Measurements from ENCODE around the gene TK2.

Gene TK2

DNA sequence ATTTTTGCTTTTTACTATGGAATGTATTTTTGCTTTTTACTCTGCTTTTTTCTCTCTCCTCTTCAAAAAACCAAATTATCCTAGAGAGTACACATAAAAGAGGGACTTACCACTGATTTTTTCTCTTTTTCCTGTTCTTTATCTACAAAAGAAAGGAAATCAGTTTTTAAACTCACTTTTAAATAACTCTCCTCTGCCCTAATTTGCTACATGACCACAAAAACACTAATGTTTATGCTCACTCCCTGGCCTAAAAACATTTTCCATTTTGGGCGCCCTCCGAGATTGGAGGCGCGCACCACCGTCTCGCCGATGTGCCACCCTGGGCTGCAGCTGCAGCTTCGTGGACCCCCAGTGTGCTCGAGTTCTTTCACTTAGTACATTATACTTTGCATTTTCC lies 1.1 kb downstream of the TK2 start:
- Mint-ChIP-seq H3K9me3 (no peaks in the 10 kb centered on the region), H3K4me3 (peak overlapping the region; percentile 67 to 81)
- DNase-seq, result no peak

DNA sequence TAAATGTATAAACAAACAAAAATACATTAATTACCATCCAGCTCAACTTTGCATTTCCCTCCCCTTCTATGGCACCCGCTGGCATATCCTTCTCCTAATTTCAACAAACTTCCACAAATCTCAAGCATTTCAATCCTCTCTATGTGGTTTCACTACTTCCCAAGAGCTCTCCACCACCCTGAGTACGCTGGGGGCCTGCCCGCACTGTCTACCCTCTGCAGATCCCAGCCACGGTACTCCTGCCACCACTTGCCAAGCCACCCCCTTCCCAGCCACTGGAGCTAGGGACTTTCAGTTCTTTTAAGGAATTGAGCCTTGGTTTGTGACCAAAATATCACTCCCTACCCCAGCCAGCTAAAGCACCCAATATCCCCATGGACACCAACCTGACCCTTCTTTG lies 1.9 kb downstream of the TK2 start:
- Mint-ChIP-seq H3K36me3 (ENCODE audit: insufficient read depth) (peaks cover 19% of the 10 kb centered on the region), H3K9me3 (no peaks in the 10 kb centered on the region), H3K27ac (peak overlapping the region; percentile 73 to 90), H3K4me3 (peak overlapping the region; percentile 67 to 81), H3K4me1 (ENCODE audit: low read depth in 2 of 2) (peaks cover 42 to 45% of the 10 kb centered on the region in 2 donors), H3K27me3 (no peaks in the 10 kb centered on the region)
- ATAC-seq (replicated peaks), result no peak
- no peak for DNase-seq

More for the DNA sequence above, 1.1 kb downstream of the TK2 start:
- Mint-ChIP-seq H3K4me1 (ENCODE audit: low read depth in 2 of 2) (peaks cover 50 to 53% of the 10 kb centered on the region in 2 donors), H3K27me3 (no peaks in the 10 kb centered on the region), H3K27ac (peak overlapping the region; percentile 73 to 90), H3K36me3 (ENCODE audit: insufficient read depth) (peaks cover 20% of the 10 kb centered on the region)
- no peak for ATAC-seq (replicated peaks)

- H3K36me3 Mint-ChIP-seq (ENCODE audit: insufficient read depth), result peaks cover 12% of the 10 kb centered on the region
- H3K4me3 Mint-ChIP-seq, result no peak overlapping the region
- no peaks in the 10 kb centered on the region for H3K27me3 Mint-ChIP-seq
- H3K27ac Mint-ChIP-seq, result peak overlapping the region; percentile 73 to 90
- DNase-seq, result no peak
- peaks cover 37 to 40% of the 10 kb centered on the region in 2 donors for H3K4me1 Mint-ChIP-seq (ENCODE audit: low read depth in 2 of 2)
- H3K9me3 Mint-ChIP-seq, result no peaks in the 10 kb centered on the region
- ATAC-seq (replicated peaks), result no peak
Observed at GRCh38 chr16:66547101-66547989, 2.6 kb downstream of the TK2 start.

GRCh38 chr16:66544016-66544757 lies 5.7 kb downstream of the TK2 start:
- peaks cover 2% of the 10 kb centered on the region for H3K36me3 Mint-ChIP-seq (ENCODE audit: insufficient read depth)
- peaks cover 26 to 35% of the 10 kb centered on the region in 2 donors for H3K4me1 Mint-ChIP-seq (ENCODE audit: low read depth in 2 of 2)
- no peaks in the 10 kb centered on the region for H3K9me3 Mint-ChIP-seq
- no peak overlapping the region for H3K4me3 Mint-ChIP-seq
- H3K27me3 Mint-ChIP-seq, result no peaks in the 10 kb centered on the region
- ATAC-seq (replicated peaks), result no peak
- DNase-seq, result no peak
- H3K27ac Mint-ChIP-seq, result peak overlapping the region; percentile 33 to 42

- ATAC-seq (replicated peaks) (no peak), DNase-seq (no peak)
- peaks cover 23 to 31% of the 10 kb centered on the region in 2 donors for H3K4me1 Mint-ChIP-seq (ENCODE audit: low read depth in 2 of 2)
- H3K27ac Mint-ChIP-seq, result peak overlapping the region; percentile 33 to 42
- no peaks in the 10 kb centered on the region for H3K9me3 Mint-ChIP-seq
- H3K36me3 Mint-ChIP-seq (ENCODE audit: insufficient read depth), result peaks cover 6% of the 10 kb centered on the region
- H3K27me3 Mint-ChIP-seq, result no peaks in the 10 kb centered on the region
- H3K4me3 Mint-ChIP-seq, result no peak overlapping the region
Observed at GRCh38 chr16:66543541-66543940, 6.4 kb downstream of the TK2 start.

- H3K27ac Mint-ChIP-seq, result no peak overlapping the region
- no peaks in the 10 kb centered on the region for H3K9me3 Mint-ChIP-seq
- H3K4me3 Mint-ChIP-seq, result no peak overlapping the region
- peaks cover 18 to 30% of the 10 kb centered on the region in 2 donors for H3K4me1 Mint-ChIP-seq (ENCODE audit: low read depth in 2 of 2)
- ATAC-seq (replicated peaks) (no peak), DNase-seq (no peak)
- no peaks in the 10 kb centered on the region for H3K27me3 Mint-ChIP-seq
- peaks cover 8% of the 10 kb centered on the region for H3K36me3 Mint-ChIP-seq (ENCODE audit: insufficient read depth)
Observed at GRCh38 chr16:66542396-66542795, 7.5 kb downstream of the TK2 start.

GRCh38 chr16:66541388-66542355 lies 8.2 kb downstream of the TK2 start:
- Mint-ChIP-seq H3K27me3 (no peaks in the 10 kb centered on the region), H3K4me3 (no peak overlapping the region), H3K27ac (no peak overlapping the region), H3K36me3 (ENCODE audit: insufficient read depth) (peaks cover 11% of the 10 kb centered on the region), H3K9me3 (no peaks in the 10 kb centered on the region), H3K4me1 (ENCODE audit: low read depth in 2 of 2) (peaks cover 14 to 28% of the 10 kb centered on the region in 2 donors)
- ATAC-seq (replicated peaks), result no peak
- DNase-seq, result no peak

DNA sequence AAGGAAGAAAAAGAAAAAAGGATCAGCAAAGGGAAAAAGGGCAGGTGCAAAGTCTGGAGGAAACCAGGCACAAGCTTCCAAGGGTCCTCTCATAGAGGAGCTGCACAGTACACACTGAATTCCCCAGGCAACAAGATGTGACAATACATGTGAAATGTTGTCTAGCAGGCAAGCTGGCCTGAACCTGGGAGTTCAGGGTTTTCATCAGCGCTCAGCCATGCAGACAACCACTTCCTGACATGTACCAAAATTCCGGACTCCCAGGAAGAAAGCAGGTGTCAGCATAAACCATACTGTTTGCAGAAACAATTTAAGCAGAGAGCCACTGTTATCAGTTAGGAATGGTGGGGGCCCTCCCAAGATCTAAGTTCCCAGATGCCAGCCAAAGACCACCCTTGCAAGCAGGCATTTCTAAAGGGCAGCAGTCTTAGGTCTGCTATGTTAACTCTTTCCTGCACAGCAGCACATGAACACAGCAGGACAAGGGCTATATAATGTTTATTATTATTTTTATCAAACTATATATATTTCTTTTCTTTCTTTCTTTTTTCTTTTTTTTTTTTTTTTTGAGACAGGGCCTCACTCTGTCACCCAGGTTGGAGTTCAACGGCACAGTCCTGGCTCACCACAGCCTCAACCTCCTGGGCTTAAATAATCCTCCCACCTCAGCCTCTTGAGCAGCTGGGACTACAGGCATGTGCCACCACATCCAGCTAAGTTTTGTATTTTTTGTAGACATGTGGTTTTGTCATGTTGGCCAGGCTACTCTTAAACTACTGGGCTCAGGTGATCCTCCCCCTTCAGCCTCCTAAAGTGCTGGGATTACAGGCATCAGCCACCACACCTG lies 10.1 kb downstream of the TK2 start:
- Mint-ChIP-seq H3K27me3 (no peaks in the 10 kb centered on the region), H3K9me3 (no peaks in the 10 kb centered on the region), H3K36me3 (ENCODE audit: insufficient read depth) (peaks cover 11% of the 10 kb centered on the region), H3K27ac (peak overlapping the region in 1 of 2 donors; percentile 51), H3K4me3 (peak overlapping the region in 1 of 2 donors; percentile 21), H3K4me1 (ENCODE audit: low read depth in 2 of 2) (peaks cover 13 to 28% of the 10 kb centered on the region in 2 donors)
- no peak for DNase-seq
- ATAC-seq (replicated peaks), result peak; percentile 78

- peak overlapping the region; percentile 12 to 19 for H3K4me3 Mint-ChIP-seq
- H3K27ac Mint-ChIP-seq, result peak overlapping the region in 1 of 2 donors; percentile 51
Observed at GRCh38 chr16:66538910-66539309, 11.0 kb downstream of the TK2 start.

DNA sequence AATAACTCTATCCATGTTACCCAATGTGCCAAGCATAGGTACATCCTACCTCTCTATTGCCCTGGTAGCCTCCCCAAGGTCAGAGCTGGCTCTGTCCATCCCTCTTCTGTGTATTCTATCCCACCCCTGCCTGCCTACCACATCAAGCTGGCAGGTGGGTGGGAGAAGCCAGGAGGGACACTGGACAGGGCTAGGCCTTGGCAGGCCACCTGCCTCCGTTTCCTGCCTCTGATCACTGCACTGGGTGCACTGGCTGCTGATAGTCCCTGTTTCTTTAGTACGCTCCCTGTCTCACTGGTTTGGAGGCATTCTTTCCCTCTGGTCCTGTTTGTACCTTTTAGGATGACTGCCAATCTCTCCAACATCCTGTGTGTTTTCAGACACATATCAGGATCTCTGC lies 12.7 kb downstream of the TK2 start:
- DNase-seq (no peak), ATAC-seq (replicated peaks) (no peak)
- Mint-ChIP-seq H3K27me3 (no peaks in the 10 kb centered on the region), H3K27ac (no peak overlapping the region), H3K4me3 (no peak overlapping the region), H3K9me3 (no peaks in the 10 kb centered on the region), H3K4me1 (ENCODE audit: low read depth in 2 of 2) (peaks cover 15 to 28% of the 10 kb centered on the region in 2 donors), H3K36me3 (ENCODE audit: insufficient read depth) (peaks cover 11% of the 10 kb centered on the region)

More at GRCh38 chr16:66538910-66539309, 11.0 kb downstream of the TK2 start:
- Mint-ChIP-seq H3K36me3 (ENCODE audit: insufficient read depth) (peaks cover 11% of the 10 kb centered on the region), H3K4me1 (ENCODE audit: low read depth in 2 of 2) (peaks cover 15 to 28% of the 10 kb centered on the region in 2 donors), H3K9me3 (no peaks in the 10 kb centered on the region), H3K27me3 (no peaks in the 10 kb centered on the region)
- no peak for DNase-seq
- no peak for ATAC-seq (replicated peaks)

- Mint-ChIP-seq H3K4me3 (no peak overlapping the region), H3K4me1 (ENCODE audit: low read depth in 2 of 2) (peaks cover 15 to 28% of the 10 kb centered on the region in 2 donors)
Observed at GRCh38 chr16:66536525-66536924, 13.4 kb downstream of the TK2 start.

GRCh38 chr16:66534376-66534799 lies 15.5 kb downstream of the TK2 start:
- H3K36me3 Mint-ChIP-seq (ENCODE audit: insufficient read depth), result peaks cover 15% of the 10 kb centered on the region
- H3K27me3 Mint-ChIP-seq, result no peaks in the 10 kb centered on the region
- H3K4me3 Mint-ChIP-seq, result no peak overlapping the region
- ATAC-seq (replicated peaks) (no peak), DNase-seq (no peak)
- H3K27ac Mint-ChIP-seq, result no peak overlapping the region
- H3K4me1 Mint-ChIP-seq (ENCODE audit: low read depth in 2 of 2), result peaks cover 14% of the 10 kb centered on the region in 2 donors
- no peaks in the 10 kb centered on the region for H3K9me3 Mint-ChIP-seq

More at GRCh38 chr16:66536525-66536924, 13.4 kb downstream of the TK2 start:
- Mint-ChIP-seq H3K27ac (no peak overlapping the region), H3K9me3 (no peaks in the 10 kb centered on the region), H3K36me3 (ENCODE audit: insufficient read depth) (peaks cover 11% of the 10 kb centered on the region), H3K27me3 (no peaks in the 10 kb centered on the region)
- DNase-seq (no peak), ATAC-seq (replicated peaks) (no peak)

All from effector memory CD8-positive, alpha-beta T cell (primary cell).